NCI-H2029 (cell line): Measurements from ENCODE around the gene NEK9.

ENCODE experiments used
- DNase-seq: peaks from one replicate; lab custom pipeline; 2025; lab: John Stamatoyannopoulos, UW

NEK9 gene

DNA sequence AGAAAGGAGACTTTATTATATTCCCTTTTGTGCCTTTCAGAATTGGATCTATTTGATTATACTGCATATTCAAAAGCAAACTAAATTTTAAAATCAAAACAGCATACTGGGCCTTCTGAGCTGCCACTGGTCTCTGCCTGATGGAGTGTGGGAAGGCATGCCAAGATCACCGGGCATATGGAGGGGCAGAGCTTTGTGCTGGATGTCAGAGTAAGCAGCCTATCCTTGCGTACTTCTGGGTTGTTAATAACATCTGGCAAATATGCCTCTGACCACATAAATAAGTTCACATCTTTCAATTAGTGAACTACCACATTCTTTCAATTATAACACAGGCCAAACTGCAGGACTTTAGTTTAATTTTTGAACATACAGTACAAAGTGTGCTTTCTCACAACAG lies 93.9 kb downstream of the NEK9 start:
- no peak for DNase-seq

DNA sequence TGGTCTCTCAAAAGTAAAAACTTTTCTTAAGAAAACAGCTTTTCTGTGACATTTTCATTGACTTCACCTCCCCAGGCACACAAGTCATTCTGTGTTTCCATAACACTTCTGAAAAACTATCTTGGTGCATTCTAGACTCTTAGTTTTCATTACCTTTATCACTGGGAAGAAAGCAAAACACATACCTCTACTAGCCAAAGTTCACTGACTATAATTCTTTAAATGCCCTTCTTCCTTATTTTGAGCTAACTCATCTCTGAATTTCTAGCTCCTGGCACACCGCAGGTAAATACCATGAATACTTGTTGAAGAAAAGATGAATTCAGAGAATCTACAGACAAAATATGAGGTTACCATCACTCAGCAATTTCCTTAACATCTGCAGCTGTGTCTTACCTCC lies 96.7 kb downstream of the NEK9 start:
- no peak for DNase-seq
